ENCODE data around the gene SMIM5. TPM values are rescaled to one million over a fixed set of nuclear protein-coding genes. Genes with fewer than 3 reads are reported as not detected.

Gene SMIM5
- total RNA-seq, 4 donors from 2014 or later, result 17.3 to 41.1 (median 25.0) TPM

- no peak for DNase-seq (ENCODE audit: low spot score in 2 of 2)
- H3K36me3 ChIP-seq, result peaks cover 0 to 60% (median 6%) of the 10 kb centered on the region in 3 donors
- no peak for TF ChIP-seq POLR2A (IDR thresholded peaks at IDR 0.05)
- TF ChIP-seq EP300 (IDR thresholded peaks at IDR 0.05), result no peak
- TF ChIP-seq, protein P1, sequence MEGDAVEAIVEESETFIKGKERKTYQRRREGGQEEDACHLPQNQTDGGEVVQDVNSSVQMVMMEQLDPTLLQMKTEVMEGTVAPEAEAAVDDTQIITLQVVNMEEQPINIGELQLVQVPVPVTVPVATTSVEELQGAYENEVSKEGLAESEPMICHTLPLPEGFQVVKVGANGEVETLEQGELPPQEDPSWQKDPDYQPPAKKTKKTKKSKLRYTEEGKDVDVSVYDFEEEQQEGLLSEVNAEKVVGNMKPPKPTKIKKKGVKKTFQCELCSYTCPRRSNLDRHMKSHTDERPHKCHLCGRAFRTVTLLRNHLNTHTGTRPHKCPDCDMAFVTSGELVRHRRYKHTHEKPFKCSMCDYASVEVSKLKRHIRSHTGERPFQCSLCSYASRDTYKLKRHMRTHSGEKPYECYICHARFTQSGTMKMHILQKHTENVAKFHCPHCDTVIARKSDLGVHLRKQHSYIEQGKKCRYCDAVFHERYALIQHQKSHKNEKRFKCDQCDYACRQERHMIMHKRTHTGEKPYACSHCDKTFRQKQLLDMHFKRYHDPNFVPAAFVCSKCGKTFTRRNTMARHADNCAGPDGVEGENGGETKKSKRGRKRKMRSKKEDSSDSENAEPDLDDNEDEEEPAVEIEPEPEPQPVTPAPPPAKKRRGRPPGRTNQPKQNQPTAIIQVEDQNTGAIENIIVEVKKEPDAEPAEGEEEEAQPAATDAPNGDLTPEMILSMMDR (IDR thresholded peaks at IDR 0.05), result no peak
- no peaks in the 10 kb centered on the region for H3K27me3 ChIP-seq
- no peaks in the 10 kb centered on the region for H3K9me3 ChIP-seq
- H3K4me1 ChIP-seq, result peaks cover 0 to 61% (median 9%) of the 10 kb centered on the region in 4 donors
- H3K27ac ChIP-seq, result peak overlapping the region in 1 of 4 donors; percentile 97
- WGBS, 2 donors, result 67 to 73% methylated on average over 4 of the region's 4 CpGs
- H3K4me3 ChIP-seq, result no peak overlapping the region
Measured at GRCh38 chr17:75673487-75673886, 40.3 kb downstream of the SMIM5 start.

DNA sequence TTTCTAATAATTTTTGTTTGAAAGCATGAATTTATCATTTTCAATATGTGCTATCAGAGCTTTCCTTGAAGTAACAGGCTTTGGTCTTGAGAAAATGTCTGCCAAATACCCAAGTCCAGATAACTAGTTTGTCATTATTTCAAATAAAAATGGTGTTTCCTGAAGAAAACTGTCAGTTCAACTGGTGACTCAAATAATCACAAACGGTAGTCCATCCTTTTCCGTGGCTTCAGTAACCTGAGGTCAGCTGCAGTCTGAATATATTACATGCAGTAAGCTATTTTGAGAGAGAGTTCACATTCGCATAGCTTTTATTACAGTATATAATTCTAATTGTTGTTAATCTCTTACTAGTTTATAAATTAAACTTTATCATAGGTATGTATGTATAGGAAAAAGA lies 43.2 kb downstream of the SMIM5 start:
- H3K36me3 ChIP-seq, result peaks cover 0 to 30% (median 0%) of the 10 kb centered on the region in 3 donors
- no peak overlapping the region for H3K4me3 ChIP-seq
- TF ChIP-seq, protein P1 (IDR thresholded peaks at IDR 0.05), result no peak
- no peak for TF ChIP-seq EP300 (IDR thresholded peaks at IDR 0.05)
- no peak for TF ChIP-seq POLR2A (IDR thresholded peaks at IDR 0.05)
- WGBS, 2 donors, result 56 to 62% methylated on average over 3 of the region's 3 CpGs
- H3K4me1 ChIP-seq, result peaks cover 0 to 64% (median 21%) of the 10 kb centered on the region in 4 donors
- H3K27ac ChIP-seq, result peak overlapping the region in 3 of 4 donors; percentile 21 to 97 (median 88)
- no peaks in the 10 kb centered on the region for H3K27me3 ChIP-seq
- H3K9me3 ChIP-seq, result no peaks in the 10 kb centered on the region
- no peak for DNase-seq (ENCODE audit: low spot score in 2 of 2)

DNA sequence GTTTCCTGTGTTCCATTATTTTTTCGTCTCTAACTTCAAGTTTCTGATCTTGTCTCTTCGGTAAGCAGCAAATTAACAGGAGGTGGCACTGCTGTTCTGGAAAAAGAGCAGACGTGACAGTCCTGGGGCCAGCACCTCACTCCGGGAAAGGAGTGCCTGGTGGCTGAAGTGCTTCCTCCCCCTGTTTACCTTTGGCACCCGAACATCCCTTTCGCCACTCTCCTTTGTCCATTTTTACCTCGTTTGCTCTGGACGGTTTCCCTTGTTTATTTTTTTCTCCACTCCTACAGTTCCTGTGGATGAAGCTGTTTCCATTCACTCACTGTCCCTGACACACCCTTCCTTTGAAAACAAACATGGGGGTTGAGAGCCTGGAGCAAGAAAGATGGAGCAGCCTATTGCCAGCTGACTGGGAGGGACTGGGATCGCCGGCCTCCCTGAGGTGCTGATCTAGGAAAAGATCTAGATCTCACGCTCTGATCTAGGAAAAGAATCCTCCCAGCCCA lies 46.5 kb downstream of the SMIM5 start:
- Histone ChIP-seq H3K36me3 (no peaks in the 10 kb centered on the region), H3K4me3 (no peak overlapping the region), H3K4me1 (peaks cover 0 to 85% (median 43%) of the 10 kb centered on the region in 4 donors), H3K9me3 (no peaks in the 10 kb centered on the region), H3K27ac (peak overlapping the region; percentile 72 to 98 (median 85)), H3K27me3 (no peaks in the 10 kb centered on the region)
- TF ChIP-seq POLR2A (IDR thresholded peaks at IDR 0.05) (no peak), EP300 (IDR thresholded peaks at IDR 0.05) (peak; percentile 23 to 74)
- TF ChIP-seq, protein P1 (IDR thresholded peaks at IDR 0.05), result peak; percentile 34 to 81 (median 45)
- 38 to 39% methylated on average over 11 of the region's 11 CpGs for WGBS, 2 donors
- DNase-seq (ENCODE audit: low spot score in 2 of 2), result peak; percentile 41 to 54

DNA sequence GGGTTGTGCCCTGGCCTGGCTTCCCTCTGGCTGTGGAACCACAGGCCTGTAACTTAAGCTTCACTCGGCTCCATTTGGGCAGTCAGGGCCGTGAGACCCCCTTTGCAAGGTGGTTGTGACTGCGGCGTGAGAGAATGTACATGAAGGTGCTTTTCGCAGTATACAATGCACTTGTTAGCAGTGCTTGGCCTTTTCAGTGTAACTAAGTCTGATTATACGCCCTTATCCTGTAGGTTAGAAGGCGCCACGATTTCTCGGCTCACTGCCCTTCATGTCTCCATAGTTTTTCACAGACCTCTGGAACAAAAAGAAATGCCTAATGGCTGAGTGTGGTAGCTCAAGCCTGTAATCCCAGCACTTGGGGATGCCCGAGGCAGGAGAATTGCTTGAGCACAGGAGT lies 47.2 kb downstream of the SMIM5 start:
- no peaks in the 10 kb centered on the region for H3K27me3 ChIP-seq
- no peaks in the 10 kb centered on the region for H3K36me3 ChIP-seq
- peak overlapping the region; percentile 72 to 98 (median 85) for H3K27ac ChIP-seq
- H3K9me3 ChIP-seq, result no peaks in the 10 kb centered on the region
- 75 to 81% methylated on average over 10 of the region's 10 CpGs for WGBS, 2 donors
- no peak overlapping the region for H3K4me3 ChIP-seq
- no peak for DNase-seq (ENCODE audit: low spot score in 2 of 2)
- TF ChIP-seq EP300 (IDR thresholded peaks at IDR 0.05) (no peak), POLR2A (IDR thresholded peaks at IDR 0.05) (no peak)
- TF ChIP-seq, protein P1 (IDR thresholded peaks at IDR 0.05), result no peak
- peaks cover 0 to 85% (median 46%) of the 10 kb centered on the region in 4 donors for H3K4me1 ChIP-seq

DNA sequence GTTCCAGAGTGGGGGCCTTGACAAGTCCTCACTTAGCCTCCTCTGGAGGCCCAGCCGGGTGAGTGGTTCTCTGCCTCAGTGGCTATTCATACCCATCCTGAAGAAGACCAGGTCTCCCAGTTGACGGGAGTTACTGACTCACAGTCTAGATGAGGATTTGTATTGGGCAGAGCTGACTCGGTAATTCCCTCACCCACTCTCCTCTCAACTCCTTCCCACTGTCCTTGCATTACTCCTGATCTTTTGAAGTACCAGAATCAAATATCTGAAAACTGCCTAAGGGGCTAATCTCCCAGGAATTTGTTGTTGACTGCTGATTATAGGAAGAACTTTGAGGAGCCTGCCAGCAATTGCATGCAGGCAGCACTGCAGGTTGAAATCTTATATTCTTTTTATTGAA lies 48.1 kb downstream of the SMIM5 start:
- DNase-seq (ENCODE audit: low spot score in 2 of 2), result no peak
- Histone ChIP-seq H3K4me3 (no peak overlapping the region), H3K4me1 (peaks cover 0 to 85% (median 54%) of the 10 kb centered on the region in 4 donors), H3K36me3 (no peaks in the 10 kb centered on the region), H3K9me3 (no peaks in the 10 kb centered on the region), H3K27me3 (no peaks in the 10 kb centered on the region), H3K27ac (peak overlapping the region; percentile 72 to 98 (median 85))
- TF ChIP-seq EP300 (IDR thresholded peaks at IDR 0.05), result no peak
- no peak for TF ChIP-seq POLR2A (IDR thresholded peaks at IDR 0.05)
- TF ChIP-seq, protein P1 (IDR thresholded peaks at IDR 0.05), result no peak
- WGBS, 2 donors, result 43 to 53% methylated on average over 3 of the region's 3 CpGs
